H9 (cell line): ENCODE data around the gene ZNF287. TPM values are rescaled to one million over a fixed set of nuclear protein-coding genes. Genes with fewer than 3 reads are reported as not detected.
A peak's percentile ranks its signal among the peaks of the same experiment; 100 is the strongest.

Experiments used
- DNase-seq: peaks from one replicate; pipeline ENCODE4 v3.0.0-alpha.2; 2017
- H2AFZ ChIP-seq: one replicate; pipeline ENCODE4 v1.6.1; 2013; ENCODE audit warnings: mild to moderate bottlenecking, low read length, control low read depth, moderate library complexity
- H2AK5ac ChIP-seq: 2 replicates; pipeline ENCODE4 v1.6.1; 2013; ENCODE audit warnings: low read length, control low read depth, mixed read lengths; ENCODE audit not compliant: insufficient read length
- H2BK120ac ChIP-seq: one replicate; pipeline ENCODE4 v1.6.1; 2013; ENCODE audit warnings: low read depth, mild to moderate bottlenecking, low read length, control low read depth, inconsistent platforms; ENCODE audit not compliant: poor library complexity, severe bottlenecking
- H2BK12ac ChIP-seq: 2 replicates; pipeline ENCODE4 v1.6.1; 2013; ENCODE audit warnings: low read length, control low read depth, mixed read lengths, low read depth; ENCODE audit not compliant: insufficient read length
- H2BK15ac ChIP-seq: 2 replicates; pipeline ENCODE4 v1.6.1; 2013; ENCODE audit warnings: low read depth, low read length, control low read depth
- H2BK20ac ChIP-seq: one replicate; pipeline ENCODE4 v1.6.1; 2013; ENCODE audit warnings: low read depth, mild to moderate bottlenecking, low read length, control low read depth, inconsistent platforms; ENCODE audit not compliant: poor library complexity, severe bottlenecking
- H2BK5ac ChIP-seq: 2 replicates; pipeline ENCODE4 v1.6.1; 2013; ENCODE audit warnings: low read length, control low read depth, mixed read lengths; ENCODE audit not compliant: insufficient read length
- H3K14ac ChIP-seq: 2 replicates; pipeline ENCODE4 v1.6.1; 2013; ENCODE audit warnings: low read length, control low read depth; ENCODE audit not compliant: insufficient read depth
- H3K18ac ChIP-seq: 2 replicates; pipeline ENCODE4 v1.6.1; 2013; ENCODE audit warnings: low read depth, mild to moderate bottlenecking, mixed read lengths, low read length, control low read depth; ENCODE audit not compliant: insufficient read length
- H3K23ac ChIP-seq: 2 replicates; pipeline ENCODE4 v1.6.1; 2013; ENCODE audit warnings: low read length, control low read depth, mixed read lengths, low read depth; ENCODE audit not compliant: insufficient read length
- H3K23me2 ChIP-seq: 2 replicates; pipeline ENCODE4 v1.6.1; 2013; ENCODE audit warnings: low read depth, mild to moderate bottlenecking, mixed read lengths, low read length, control low read depth; ENCODE audit not compliant: insufficient read length, poor library complexity, severe bottlenecking
- H3K27ac ChIP-seq: 2 replicates; pipeline ENCODE4 v1.5.1; 2013; ENCODE audit warnings: low read length, control low read depth, mixed read lengths, low read depth; ENCODE audit not compliant: insufficient read length
- H3K27me3 ChIP-seq: 2 replicates; pipeline ENCODE4 v1.6.1; 2013; ENCODE audit warnings: low read length, control low read depth, inconsistent platforms; ENCODE audit not compliant: insufficient read depth
- H3K4ac ChIP-seq: 2 replicates; pipeline ENCODE4 v1.6.1; 2013; ENCODE audit warnings: low read depth, mild to moderate bottlenecking, control low read depth, inconsistent platforms, low read length, moderate library complexity
- H3K4me1 ChIP-seq: 2 replicates; pipeline ENCODE4 v1.6.1; 2013; ENCODE audit warnings: low read length, control low read depth, inconsistent platforms; ENCODE audit not compliant: insufficient read depth
- H3K4me2 ChIP-seq: 2 replicates; pipeline ENCODE4 v1.6.1; 2013; ENCODE audit warnings: low read length, control low read depth, mixed read lengths; ENCODE audit not compliant: insufficient read length, insufficient read depth
- H3K56ac ChIP-seq: 2 replicates; pipeline ENCODE4 v1.6.1; 2013; ENCODE audit warnings: low read depth, mild to moderate bottlenecking, mixed read lengths, low read length, control low read depth; ENCODE audit not compliant: insufficient read length
- H3K79me1 ChIP-seq: 2 replicates; pipeline ENCODE4 v1.6.1; 2013; ENCODE audit warnings: low read depth, mild to moderate bottlenecking, moderate library complexity, low read length, control low read depth, inconsistent platforms; ENCODE audit not compliant: insufficient read depth, poor library complexity, severe bottlenecking
- H3K79me2 ChIP-seq: 2 replicates; pipeline ENCODE4 v1.6.1; 2013; ENCODE audit warnings: low read length, control low read depth, inconsistent platforms; ENCODE audit not compliant: insufficient read depth
- H3K9ac ChIP-seq: 2 replicates; pipeline ENCODE4 v1.6.1; 2013; ENCODE audit warnings: low read length, control low read depth, mixed read lengths; ENCODE audit not compliant: insufficient read length; ENCODE audit errors: extremely low read depth
- H3K9me3 ChIP-seq: one replicate; pipeline ENCODE4 v1.6.1; 2013; ENCODE audit warnings: low read depth, low read length, inconsistent platforms; ENCODE audit not compliant: control insufficient read depth
- H3T11ph ChIP-seq: one replicate; pipeline ENCODE4 v1.6.1; 2013; ENCODE audit warnings: mild to moderate bottlenecking, low read length, control low read depth, inconsistent platforms
- H4K20me1 ChIP-seq: one replicate; pipeline ENCODE4 v1.6.1; 2013; ENCODE audit not compliant: control insufficient read depth, insufficient read length, insufficient read depth
- H4K5ac ChIP-seq: 2 replicates; pipeline ENCODE4 v1.6.1; 2013; ENCODE audit warnings: low read depth, mild to moderate bottlenecking, mixed read lengths, low read length, control low read depth; ENCODE audit not compliant: insufficient read length
- H4K8ac ChIP-seq: replicated peaks from 2 replicates; pipeline ENCODE4 v1.6.1; 2013; ENCODE audit warnings: low read length, control low read depth, mixed read lengths, low read depth; ENCODE audit not compliant: insufficient read length
- H4K91ac ChIP-seq: 2 replicates; pipeline ENCODE4 v1.6.1; 2013; ENCODE audit warnings: low read depth, mild to moderate bottlenecking, moderate library complexity, mixed read lengths, low read length, control low read depth; ENCODE audit not compliant: insufficient read length
- H3K27ac Mint-ChIP-seq, 3 experiments: 2 replicates in 2 of 3; 3 replicates in 1 of 3; pipeline ENCODE4 v1.8.0; 2020 to 2021; ENCODE audit warnings: mixed read lengths in 3 of 3, mild to moderate bottlenecking in 1 of 3, moderate library complexity in 1 of 3
- H3K27me3 Mint-ChIP-seq: 2 replicates; pipeline ENCODE4 v1.8.0; 2021; ENCODE audit warnings: low read depth, mild to moderate bottlenecking, moderate library complexity, mixed read lengths
- H3K36me3 Mint-ChIP-seq, 3 experiments: 2 replicates in 2 of 3; 3 replicates in 1 of 3; pipeline ENCODE4 v1.8.0; 2020 to 2021; ENCODE audit warnings: low read depth in 3 of 3, mixed read lengths in 3 of 3; ENCODE audit not compliant: insufficient read depth in 1 of 3
- H3K4me1 Mint-ChIP-seq, 2 experiments: 2 replicates each; pipeline ENCODE4 v1.8.0; 2020; ENCODE audit warnings: mixed read lengths in 2 of 2
- H3K4me3 Mint-ChIP-seq, 2 experiments: 2 replicates in 1 of 2; 3 replicates in 1 of 2; pipeline ENCODE4 v1.8.0; 2020 to 2021; ENCODE audit warnings: mild to moderate bottlenecking in 2 of 2, mixed read lengths in 2 of 2, moderate library complexity in 1 of 2
- H3K9me3 Mint-ChIP-seq, 2 experiments: 2 replicates in 1 of 2; 3 replicates in 1 of 2; pipeline ENCODE4 v1.8.0; 2020; ENCODE audit warnings: mild to moderate bottlenecking in 2 of 2, mixed read lengths in 2 of 2, moderate library complexity in 1 of 2
- CTCF ChIP-seq: fragments of 200-600 bp; sonication (generic); conservative IDR thresholded peaks from 3 replicates; pipeline ENCODE4 v1.8.0; 2021; ENCODE audit warnings: antibody characterized with exemption, mild to moderate bottlenecking
- WGBS: extraction: QIAGEN DNeasy Blood & Tissue Kit; methylation state at CpG from one replicate; pipeline ENCODE4 v1.1.7; 2013; ENCODE audit warnings: missing lambda C conversion rate, low lambda C conversion rate, mixed read lengths; ENCODE audit not compliant: insufficient read length; ENCODE audit errors: extremely low coverage; 5-methylcytosine and 5-hydroxymethylcytosine counted together
- total RNA-seq: library from RNA; stranded (reverse); gene quantifications from 2 replicates; pipeline ENCODE4 v1.2.1, GENCODE V29; 2021

ZNF287 gene
- total RNA-seq, 1 experiment from 2014 or later: 7.1 TPM

GRCh38 chr17:16512011-16512410 is 57.0 kb downstream of the ZNF287 start:
- Histone ChIP-seq H4K91ac (no peak overlapping the region), H2BK5ac (no peak overlapping the region), H3K4ac (no peak overlapping the region), H3K4me1 (peaks cover 11% of the 10 kb centered on the region; the same call in 1 of the 2 replicates), H4K5ac (no peak overlapping the region), H2BK15ac (no peak overlapping the region), H3K27ac (no peak overlapping the region), H2AFZ (no peak overlapping the region), H3T11ph (no peak overlapping the region), H3K9ac (no peak overlapping the region), H2BK20ac (no peak overlapping the region), H3K23me2 (no peaks in the 10 kb centered on the region), H3K27me3 (no peaks in the 10 kb centered on the region), H4K20me1 (no peaks in the 10 kb centered on the region), H3K4me2 (no peak overlapping the region), H2AK5ac (no peak overlapping the region), H3K23ac (no peak overlapping the region), H3K79me1 (no peaks in the 10 kb centered on the region), H3K9me3 (no peaks in the 10 kb centered on the region), H2BK120ac (no peak overlapping the region), H3K79me2 (no peaks in the 10 kb centered on the region), H2BK12ac (no peak overlapping the region), H3K56ac (no peak overlapping the region), H3K14ac (no peak overlapping the region), H3K18ac (no peak overlapping the region), H4K8ac (no peak overlapping the region)
- DNase-seq: peak; percentile 51
- no peaks in the 10 kb centered on the region for H3K9me3 Mint-ChIP-seq
- no peak for TF ChIP-seq CTCF
- peak overlapping the region in 1 of 2 experiments; percentile 22; a peak in 1 of 5 replicates for H3K4me3 Mint-ChIP-seq
- H3K36me3 Mint-ChIP-seq: peaks cover 0 to 3% (median 0%) of the 10 kb centered on the region in 3 experiments; a peak in 2 of 7 replicates
- peaks cover 24 to 26% of the 10 kb centered on the region in 2 experiments for H3K4me1 Mint-ChIP-seq
- WGBS: no CpG with 5 or more reads among the region's 4 CpGs
- H3K27ac Mint-ChIP-seq: peak overlapping the region in 2 of 3 experiments; percentile 13 to 84; a peak in 5 of 7 replicates
- H3K27me3 Mint-ChIP-seq: peaks cover 41% of the 10 kb centered on the region
